Immature natural killer cell (primary cell): ENCODE data around the gene SMG9. TPM values are rescaled to one million over a fixed set of nuclear protein-coding genes. Genes with fewer than 3 reads are reported as not detected.

Source experiments
- DNase-seq, 3 donors: peaks; one replicate each; pipeline ENCODE4 v3.0.0; 2022; ENCODE audit warnings: mixed read lengths in 1 of 3
- H3K27ac Mint-ChIP-seq, 6 donors: one replicate each; pipeline ENCODE4 v1.8.0; 2020; ENCODE audit warnings: mixed read lengths in 6 of 6, mild to moderate bottlenecking in 5 of 6, inconsistent platforms in 4 of 6, moderate library complexity in 3 of 6
- H3K27me3 Mint-ChIP-seq, 3 donors: one replicate each; pipeline ENCODE4 v1.8.0; 2020 to 2021; ENCODE audit warnings: low read depth in 3 of 3, mild to moderate bottlenecking in 3 of 3, mixed read lengths in 3 of 3, moderate library complexity in 3 of 3, inconsistent platforms in 1 of 3
- H3K36me3 Mint-ChIP-seq, 3 donors: one replicate each; pipeline ENCODE4 v1.8.0; 2020; ENCODE audit warnings: mixed read lengths in 3 of 3, inconsistent platforms in 2 of 3, mild to moderate bottlenecking in 2 of 3
- H3K4me1 Mint-ChIP-seq, 2 donors: one replicate each; pipeline ENCODE4 v1.8.0; 2020; ENCODE audit warnings: inconsistent platforms in 2 of 2, mild to moderate bottlenecking in 2 of 2, mixed read lengths in 2 of 2, moderate library complexity in 1 of 2
- H3K4me3 Mint-ChIP-seq, 5 donors: one replicate each; pipeline ENCODE4 v1.8.0; 2020; ENCODE audit warnings: mild to moderate bottlenecking in 5 of 5, mixed read lengths in 5 of 5, inconsistent platforms in 3 of 5, moderate library complexity in 3 of 5
- H3K9me3 Mint-ChIP-seq, 6 donors: one replicate each; pipeline ENCODE4 v1.8.0; 2020; ENCODE audit warnings: mild to moderate bottlenecking in 6 of 6, mixed read lengths in 6 of 6, inconsistent platforms in 4 of 6, moderate library complexity in 3 of 6
- polyA plus RNA-seq, 3 donors: library from polyadenylated mRNA; unstranded; fragments of 300-500 nt; fragmentation: Illumina TruSeq; gene quantifications; one replicate each; pipeline ENCODE4 v1.2.3, GENCODE V29; 2021

SMG9 gene
- polyA plus RNA-seq, 3 donors from 2014 or later: 1.9 to 9.3 (median 5.1) TPM

- no peaks in the 10 kb centered on the region for H3K9me3 Mint-ChIP-seq
- H3K4me3 Mint-ChIP-seq: no peak overlapping the region
- H3K27ac Mint-ChIP-seq: peak overlapping the region in 1 of 6 donors; percentile 67
- DNase-seq: no peak
- H3K4me1 Mint-ChIP-seq: peaks cover 2 to 10% of the 10 kb centered on the region in 2 donors
- no peaks in the 10 kb centered on the region for H3K36me3 Mint-ChIP-seq
- peaks cover 0 to 3% (median 0%) of the 10 kb centered on the region in 3 donors for H3K27me3 Mint-ChIP-seq
Observed at GRCh38 chr19:43762814-43763213, 8.1 kb upstream of the SMG9 start.

- no peaks in the 10 kb centered on the region for H3K9me3 Mint-ChIP-seq
- no peak overlapping the region for H3K4me3 Mint-ChIP-seq
- DNase-seq: no peak
- H3K27me3 Mint-ChIP-seq: peaks cover 0 to 4% (median 3%) of the 10 kb centered on the region in 3 donors
- peaks cover 7 to 16% of the 10 kb centered on the region in 2 donors for H3K4me1 Mint-ChIP-seq
- H3K36me3 Mint-ChIP-seq: no peaks in the 10 kb centered on the region
- peak overlapping the region in 1 of 6 donors; percentile 72 for H3K27ac Mint-ChIP-seq
Observed at GRCh38 chr19:43760941-43761340, 6.2 kb upstream of the SMG9 start.

GRCh38 chr19:43759515-43759914 lies 4.8 kb upstream of the SMG9 start:
- H3K27me3 Mint-ChIP-seq: peaks cover 10 to 14% (median 14%) of the 10 kb centered on the region in 3 donors

GRCh38 chr19:43755256-43755801 lies 567 bp upstream of the SMG9 start:
- Mint-ChIP-seq H3K36me3 (peaks cover under 1% of the 10 kb centered on the region in 3 donors), H3K9me3 (no peaks in the 10 kb centered on the region), H3K4me3 (peak overlapping the region; percentile 96 to 99 (median 97)), H3K4me1 (peaks cover 26 to 31% of the 10 kb centered on the region in 2 donors), H3K27ac (peak overlapping the region; percentile 96 to 99 (median 98)), H3K27me3 (peaks cover 11 to 15% (median 11%) of the 10 kb centered on the region in 3 donors)
- DNase-seq: peak; percentile 71 to 79 (median 77)

More at GRCh38 chr19:43759515-43759914, 4.8 kb upstream of the SMG9 start:
- Mint-ChIP-seq H3K4me3 (no peak overlapping the region), H3K4me1 (peaks cover 11 to 18% of the 10 kb centered on the region in 2 donors), H3K9me3 (no peaks in the 10 kb centered on the region), H3K27ac (peak overlapping the region in 1 of 6 donors; percentile 19), H3K36me3 (no peaks in the 10 kb centered on the region)
- DNase-seq: no peak

- H3K36me3 Mint-ChIP-seq: peaks cover 5 to 8% (median 6%) of the 10 kb centered on the region in 3 donors
- H3K27me3 Mint-ChIP-seq: peaks cover 11 to 15% (median 13%) of the 10 kb centered on the region in 3 donors
- DNase-seq: no peak
- H3K4me1 Mint-ChIP-seq: peaks cover 26 to 31% of the 10 kb centered on the region in 2 donors
- peak overlapping the region; percentile 96 to 99 (median 97) for H3K4me3 Mint-ChIP-seq
- no peaks in the 10 kb centered on the region for H3K9me3 Mint-ChIP-seq
- H3K27ac Mint-ChIP-seq: peak overlapping the region; percentile 87 to 99 (median 98)
Observed at GRCh38 chr19:43754253-43754502, 584 bp downstream of the SMG9 start.

- H3K9me3 Mint-ChIP-seq: no peaks in the 10 kb centered on the region
- peak overlapping the region in 1 of 5 donors; percentile 45 for H3K4me3 Mint-ChIP-seq
- peak overlapping the region in 1 of 6 donors; percentile 60 for H3K27ac Mint-ChIP-seq
- H3K4me1 Mint-ChIP-seq: peaks cover 26 to 31% of the 10 kb centered on the region in 2 donors
- H3K36me3 Mint-ChIP-seq: peaks cover 16 to 21% (median 16%) of the 10 kb centered on the region in 3 donors
- DNase-seq: no peak
- peaks cover 12 to 15% (median 15%) of the 10 kb centered on the region in 3 donors for H3K27me3 Mint-ChIP-seq
Observed at GRCh38 chr19:43752287-43752875, 2.4 kb downstream of the SMG9 start.

GRCh38 chr19:43751466-43752220 lies 3.1 kb downstream of the SMG9 start:
- peaks cover 16 to 24% (median 16%) of the 10 kb centered on the region in 3 donors for H3K36me3 Mint-ChIP-seq
- peaks cover 12 to 15% (median 15%) of the 10 kb centered on the region in 3 donors for H3K27me3 Mint-ChIP-seq
- no peaks in the 10 kb centered on the region for H3K9me3 Mint-ChIP-seq
- no peak overlapping the region for H3K4me3 Mint-ChIP-seq
- no peak for DNase-seq
- peaks cover 26 to 31% of the 10 kb centered on the region in 2 donors for H3K4me1 Mint-ChIP-seq
- peak overlapping the region in 1 of 6 donors; percentile 60 for H3K27ac Mint-ChIP-seq

- no peaks in the 10 kb centered on the region for H3K9me3 Mint-ChIP-seq
- H3K27me3 Mint-ChIP-seq: peaks cover 5 to 8% (median 6%) of the 10 kb centered on the region in 3 donors
- H3K4me1 Mint-ChIP-seq: peaks cover 14 to 15% of the 10 kb centered on the region in 2 donors
- no peak overlapping the region for H3K4me3 Mint-ChIP-seq
- no peak for DNase-seq
- peak overlapping the region in 1 of 6 donors; percentile 6 for H3K27ac Mint-ChIP-seq
- H3K36me3 Mint-ChIP-seq: peaks cover 22 to 35% (median 23%) of the 10 kb centered on the region in 3 donors
Observed at GRCh38 chr19:43749898-43750297, 4.9 kb downstream of the SMG9 start.

GRCh38 chr19:43749152-43749551 lies 5.6 kb downstream of the SMG9 start:
- H3K4me3 Mint-ChIP-seq: no peak overlapping the region
- peaks cover 0 to 5% (median 1%) of the 10 kb centered on the region in 3 donors for H3K27me3 Mint-ChIP-seq
- H3K4me1 Mint-ChIP-seq: peaks cover 10 to 12% of the 10 kb centered on the region in 2 donors
- H3K27ac Mint-ChIP-seq: no peak overlapping the region
- no peaks in the 10 kb centered on the region for H3K9me3 Mint-ChIP-seq
- peaks cover 23 to 37% (median 25%) of the 10 kb centered on the region in 3 donors for H3K36me3 Mint-ChIP-seq
- DNase-seq: no peak

GRCh38 chr19:43748685-43749084 lies 6.1 kb downstream of the SMG9 start:
- no peak for DNase-seq
- Mint-ChIP-seq H3K4me1 (peaks cover 6 to 8% of the 10 kb centered on the region in 2 donors), H3K36me3 (peaks cover 28 to 42% (median 29%) of the 10 kb centered on the region in 3 donors), H3K4me3 (no peak overlapping the region), H3K27ac (no peak overlapping the region), H3K9me3 (no peaks in the 10 kb centered on the region), H3K27me3 (peaks cover 0 to 5% (median 1%) of the 10 kb centered on the region in 3 donors)

GRCh38 chr19:43748205-43748594 lies 6.6 kb downstream of the SMG9 start:
- Mint-ChIP-seq H3K36me3 (peaks cover 28 to 44% (median 29%) of the 10 kb centered on the region in 3 donors), H3K9me3 (no peaks in the 10 kb centered on the region), H3K4me3 (no peak overlapping the region), H3K27me3 (peaks cover 0 to 5% (median 1%) of the 10 kb centered on the region in 3 donors), H3K27ac (peak overlapping the region in 1 of 6 donors; percentile 8), H3K4me1 (peaks cover 5% of the 10 kb centered on the region in 2 donors)
- DNase-seq: no peak

- peaks cover 0 to 1% of the 10 kb centered on the region in 2 donors for H3K4me1 Mint-ChIP-seq
- no peaks in the 10 kb centered on the region for H3K9me3 Mint-ChIP-seq
- H3K27me3 Mint-ChIP-seq: peaks cover 1 to 5% (median 2%) of the 10 kb centered on the region in 3 donors
- DNase-seq: no peak
- peaks cover 28 to 47% (median 29%) of the 10 kb centered on the region in 3 donors for H3K36me3 Mint-ChIP-seq
- no peak overlapping the region for H3K4me3 Mint-ChIP-seq
- H3K27ac Mint-ChIP-seq: peak overlapping the region in 2 of 6 donors; percentile 8 to 57
Observed at GRCh38 chr19:43747557-43748204, 7.1 kb downstream of the SMG9 start.

- Mint-ChIP-seq H3K4me3 (no peak overlapping the region), H3K36me3 (peaks cover 29 to 58% (median 29%) of the 10 kb centered on the region in 3 donors), H3K4me1 (peaks cover 6% of the 10 kb centered on the region in 2 donors), H3K27me3 (peaks cover 0 to 2% (median 2%) of the 10 kb centered on the region in 3 donors), H3K9me3 (no peaks in the 10 kb centered on the region), H3K27ac (no peak overlapping the region)
- no peak for DNase-seq
Observed at GRCh38 chr19:43743059-43743458, 11.7 kb downstream of the SMG9 start.
